ENCODE results near the gene LRRC23. TPM values are rescaled to one million over a fixed set of nuclear protein-coding genes. Genes with fewer than 3 reads are reported as not detected.
"Not testable (repeated sequence)": the region's sequence is repeated elsewhere in the genome, so short reads cannot be mapped to it uniquely, and the experiment has no call there.

Gene LRRC23
- total and polyA plus RNA-seq, 5 donors from 2014 or later: 2.2 to 6.6 (median 4.7) TPM

DNA sequence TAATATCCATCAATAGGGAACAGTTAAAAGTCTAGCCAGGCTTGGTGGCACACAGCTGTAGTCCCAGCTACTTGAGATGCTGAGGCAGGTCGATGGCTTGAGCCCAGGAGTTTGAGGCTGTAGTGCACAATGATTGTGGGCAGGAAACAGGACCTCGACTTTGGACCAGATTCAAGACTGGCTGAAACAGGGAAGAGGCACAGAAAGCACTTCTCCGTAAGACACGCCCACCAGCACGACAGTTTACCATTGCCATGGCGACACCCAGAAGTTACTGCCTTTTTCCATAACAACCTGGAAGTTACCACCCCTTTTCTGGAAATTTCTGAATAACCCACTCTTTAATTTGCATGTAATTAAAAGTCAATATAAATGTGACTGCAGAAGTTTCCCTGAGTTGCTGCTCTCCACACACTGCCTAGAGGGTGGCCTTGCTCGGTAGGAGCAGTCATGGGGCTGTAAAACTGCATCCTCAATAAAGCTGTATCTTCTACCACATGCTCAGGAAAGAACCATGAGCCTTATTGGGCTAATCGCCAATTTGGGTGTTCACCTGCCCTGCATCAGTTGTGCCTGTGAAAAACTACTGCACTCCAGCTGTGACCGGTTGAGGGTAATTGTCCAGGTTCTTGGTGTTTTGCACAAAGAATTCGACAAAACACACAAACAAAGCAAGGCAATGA is 4.6 kb upstream of the LRRC23 start:
- Mint-ChIP-seq H3K27me3 (no peaks in the 10 kb centered on the region), H3K4me1 (peaks cover 0 to 7% (median 3%) of the 10 kb centered on the region in 4 donors), H3K27ac (no peak overlapping the region), H3K4me3 (no peak overlapping the region), H3K36me3 (no peaks in the 10 kb centered on the region), H3K9me3 (no peaks in the 10 kb centered on the region)
- DNase-seq: no peak
- H3K27me3 ChIP-seq (ENCODE audit: control insufficient read depth, insufficient read depth, low read length): no peaks in the 10 kb centered on the region
- no peaks in the 10 kb centered on the region for H3K36me3 ChIP-seq (ENCODE audit: control insufficient read depth, insufficient read depth, low read length)
- no peaks in the 10 kb centered on the region for H3K9me3 ChIP-seq (ENCODE audit: control insufficient read depth in 2 of 2, low read length in 2 of 2)
- ATAC-seq (ENCODE audit: low read depth in 2 of 2): no peak
- H3K4me1 ChIP-seq (ENCODE audit: control insufficient read depth, insufficient read depth, low read length, poor library complexity, severe bottlenecking): peaks cover 6% of the 10 kb centered on the region
- H3K4me3 ChIP-seq (ENCODE audit: low read depth, low read length): no peak overlapping the region
- H3K27ac ChIP-seq (ENCODE audit: insufficient read depth, low read length, poor library complexity, severe bottlenecking): no peak overlapping the region

DNA sequence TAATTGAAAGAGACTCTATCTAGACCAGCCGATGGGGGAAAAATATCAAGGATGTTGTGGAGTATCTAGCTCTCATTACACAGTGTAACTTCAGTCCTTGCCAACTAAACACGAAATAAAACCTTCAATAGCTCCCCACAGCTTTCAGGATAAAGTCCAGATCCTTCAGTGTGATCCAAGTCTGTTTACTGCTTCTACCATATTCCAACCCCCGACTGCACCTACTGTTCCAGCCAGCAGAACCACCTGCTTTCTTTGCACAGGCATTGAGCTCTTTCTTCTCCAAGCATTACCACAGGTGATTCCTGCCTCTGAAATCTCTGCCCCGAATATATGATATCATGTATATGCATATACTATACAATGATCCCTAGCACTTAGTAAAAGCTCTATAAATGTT is 2.2 kb upstream of the LRRC23 start:
- H3K36me3 ChIP-seq (ENCODE audit: control insufficient read depth, insufficient read depth, low read length): no peaks in the 10 kb centered on the region
- H3K27me3 ChIP-seq (ENCODE audit: control insufficient read depth, insufficient read depth, low read length): no peaks in the 10 kb centered on the region
- DNase-seq (no peak), ATAC-seq (ENCODE audit: low read depth in 2 of 2) (no peak)
- H3K36me3 Mint-ChIP-seq: no peaks in the 10 kb centered on the region
- H3K9me3 ChIP-seq (ENCODE audit: control insufficient read depth in 2 of 2, low read length in 2 of 2): no peaks in the 10 kb centered on the region
- H3K27ac ChIP-seq (ENCODE audit: insufficient read depth, low read length, poor library complexity, severe bottlenecking): no peak overlapping the region
- no peaks in the 10 kb centered on the region for H3K27me3 Mint-ChIP-seq
- H3K4me3 Mint-ChIP-seq: peak overlapping the region in 1 of 4 donors; percentile 42
- H3K4me1 Mint-ChIP-seq: peaks cover 0 to 7% (median 3%) of the 10 kb centered on the region in 4 donors
- no peaks in the 10 kb centered on the region for H3K9me3 Mint-ChIP-seq
- no peak overlapping the region for H3K4me3 ChIP-seq (ENCODE audit: low read depth, low read length)
- no peak overlapping the region for H3K27ac Mint-ChIP-seq
- peaks cover 10% of the 10 kb centered on the region for H3K4me1 ChIP-seq (ENCODE audit: control insufficient read depth, insufficient read depth, low read length, poor library complexity, severe bottlenecking)

DNA sequence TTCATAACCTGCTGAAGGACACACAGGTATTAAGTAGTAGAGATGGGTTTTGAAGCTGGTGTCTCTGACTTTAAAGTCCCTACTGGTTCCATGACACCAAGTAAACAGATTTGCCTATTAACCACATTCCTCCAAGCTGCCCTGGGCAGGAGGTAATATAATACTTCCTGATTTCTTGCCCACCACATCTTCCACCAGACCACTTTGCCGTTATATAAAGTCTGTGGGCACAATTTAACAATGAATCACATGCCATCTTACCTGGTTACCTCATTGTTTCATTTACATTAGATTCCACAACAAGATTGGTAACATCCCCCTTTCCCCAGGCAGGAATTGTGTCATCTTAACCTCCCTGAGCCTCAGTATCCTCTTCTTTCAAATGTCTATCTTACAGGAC is 900 bp upstream of the LRRC23 start:
- no peaks in the 10 kb centered on the region for H3K9me3 Mint-ChIP-seq
- no peaks in the 10 kb centered on the region for H3K36me3 Mint-ChIP-seq
- peak overlapping the region in 1 of 4 donors; percentile 17 for H3K4me3 Mint-ChIP-seq
- Histone ChIP-seq H3K4me1 (ENCODE audit: control insufficient read depth, insufficient read depth, low read length, poor library complexity, severe bottlenecking) (peaks cover 10% of the 10 kb centered on the region), H3K36me3 (ENCODE audit: control insufficient read depth, insufficient read depth, low read length) (no peaks in the 10 kb centered on the region), H3K27me3 (ENCODE audit: control insufficient read depth, insufficient read depth, low read length) (no peaks in the 10 kb centered on the region), H3K9me3 (ENCODE audit: control insufficient read depth in 2 of 2, low read length in 2 of 2) (no peaks in the 10 kb centered on the region), H3K27ac (ENCODE audit: insufficient read depth, low read length, poor library complexity, severe bottlenecking) (no peak overlapping the region), H3K4me3 (ENCODE audit: low read depth, low read length) (no peak overlapping the region)
- peaks cover 0 to 7% (median 3%) of the 10 kb centered on the region in 4 donors for H3K4me1 Mint-ChIP-seq
- no peak for DNase-seq
- no peak overlapping the region for H3K27ac Mint-ChIP-seq
- ATAC-seq (ENCODE audit: low read depth in 2 of 2): no peak
- H3K27me3 Mint-ChIP-seq: no peaks in the 10 kb centered on the region

DNA sequence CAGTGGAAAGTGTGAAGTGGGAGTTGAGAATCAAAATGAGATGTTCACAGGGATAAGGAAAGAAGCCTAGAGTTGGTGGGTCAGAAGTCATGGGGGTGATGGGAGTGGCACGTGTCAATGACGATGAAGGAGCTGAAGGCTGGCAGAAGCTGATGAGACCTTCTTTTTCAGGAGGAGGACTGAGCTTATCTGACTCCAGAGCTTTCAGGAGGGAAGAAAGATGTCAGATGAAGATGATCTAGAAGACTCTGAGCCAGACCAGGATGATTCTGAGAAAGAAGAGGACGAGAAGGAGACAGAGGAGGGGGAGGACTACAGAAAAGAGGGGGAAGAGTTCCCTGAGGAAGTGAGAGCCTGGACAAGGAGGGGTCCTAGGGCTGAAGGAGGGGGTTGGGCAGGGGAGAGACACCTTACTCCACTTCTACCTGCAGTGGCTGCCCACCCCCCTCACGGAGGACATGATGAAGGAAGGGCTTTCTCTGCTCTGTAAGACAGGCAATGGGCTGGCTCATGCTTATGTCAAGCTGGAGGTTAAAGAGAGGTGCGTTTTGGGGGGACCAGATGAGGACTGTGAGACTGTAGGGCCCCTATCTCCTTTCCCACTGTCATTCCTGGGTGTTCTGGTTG is 905 bp downstream of the LRRC23 start:
- peak overlapping the region; percentile 81 for H3K4me3 ChIP-seq (ENCODE audit: low read depth, low read length)
- ATAC-seq (ENCODE audit: low read depth in 2 of 2) (no peak), DNase-seq (no peak)
- Mint-ChIP-seq H3K27me3 (no peaks in the 10 kb centered on the region), H3K4me1 (peaks cover 0 to 2% (median under 1%) of the 10 kb centered on the region in 4 donors), H3K4me3 (no peak overlapping the region), H3K27ac (no peak overlapping the region), H3K36me3 (no peaks in the 10 kb centered on the region), H3K9me3 (no peaks in the 10 kb centered on the region)
- H3K27ac ChIP-seq (ENCODE audit: insufficient read depth, low read length, poor library complexity, severe bottlenecking): peak overlapping the region; percentile 92
- H3K27me3 ChIP-seq (ENCODE audit: control insufficient read depth, insufficient read depth, low read length): no peaks in the 10 kb centered on the region
- H3K36me3 ChIP-seq (ENCODE audit: control insufficient read depth, insufficient read depth, low read length): no peaks in the 10 kb centered on the region
- H3K9me3 ChIP-seq (ENCODE audit: control insufficient read depth in 2 of 2, low read length in 2 of 2): no peaks in the 10 kb centered on the region
- H3K4me1 ChIP-seq (ENCODE audit: control insufficient read depth, insufficient read depth, low read length, poor library complexity, severe bottlenecking): peaks cover 10% of the 10 kb centered on the region

DNA sequence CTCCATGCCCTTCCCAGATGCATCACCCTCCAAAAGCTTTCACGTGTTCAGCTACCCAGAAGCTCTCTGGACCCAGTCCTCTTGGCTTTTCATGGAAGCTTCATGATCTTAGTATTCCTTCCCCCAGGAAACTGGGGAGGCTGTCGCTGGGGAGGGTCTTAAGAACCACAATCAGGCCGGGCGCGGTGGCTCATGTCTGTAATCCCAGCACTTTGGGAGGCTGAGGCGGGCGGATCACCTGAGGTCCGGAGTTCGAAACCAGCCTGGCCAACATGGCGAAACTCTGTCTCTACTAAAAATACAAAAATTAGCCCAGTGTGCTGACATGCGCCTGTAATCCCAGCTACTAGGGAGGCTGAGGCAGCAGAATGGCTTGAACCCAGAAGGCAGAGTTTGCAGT is 3.5 kb downstream of the LRRC23 start:
- H3K27ac Mint-ChIP-seq: not testable (repeated sequence)

DNA sequence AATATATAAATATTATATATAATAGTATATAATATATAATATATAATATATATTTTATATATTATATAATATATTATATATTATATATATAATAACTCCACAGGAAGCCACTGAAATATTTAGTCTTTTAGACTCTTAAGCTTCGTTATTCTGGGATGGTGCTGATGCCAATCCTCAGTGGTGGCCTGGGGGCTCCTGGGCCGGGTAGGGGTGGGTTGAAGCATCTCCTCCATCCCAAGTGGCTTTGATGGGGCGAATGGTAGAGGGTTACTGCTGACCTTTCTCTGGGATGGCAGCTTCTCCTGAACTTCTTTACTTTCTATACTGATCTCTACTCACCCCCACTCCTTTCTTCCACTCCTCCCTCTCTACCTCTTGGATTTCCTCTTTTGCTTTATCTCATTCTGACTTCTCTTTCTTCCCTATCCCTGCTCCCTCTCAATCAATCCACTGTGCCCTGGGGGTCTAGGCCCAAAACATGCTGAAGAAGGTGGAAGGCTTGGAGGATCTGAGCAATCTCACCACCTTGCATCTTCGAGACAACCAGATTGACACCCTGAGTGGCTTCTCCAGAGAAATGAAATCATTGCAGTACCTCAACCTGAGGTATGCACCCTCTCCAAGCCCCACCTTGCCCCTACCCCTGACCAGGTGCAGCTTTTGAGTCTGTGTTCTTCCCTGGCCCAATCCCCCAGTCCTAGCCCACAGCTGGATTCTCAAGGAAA is 5.0 kb downstream of the LRRC23 start:
- Histone ChIP-seq H3K9me3 (ENCODE audit: control insufficient read depth in 2 of 2, low read length in 2 of 2) (no peaks in the 10 kb centered on the region), H3K4me1 (ENCODE audit: control insufficient read depth, insufficient read depth, low read length, poor library complexity, severe bottlenecking) (peaks cover 20% of the 10 kb centered on the region), H3K27me3 (ENCODE audit: control insufficient read depth, insufficient read depth, low read length) (no peaks in the 10 kb centered on the region), H3K27ac (ENCODE audit: insufficient read depth, low read length, poor library complexity, severe bottlenecking) (no peak overlapping the region), H3K36me3 (ENCODE audit: control insufficient read depth, insufficient read depth, low read length) (no peaks in the 10 kb centered on the region), H3K4me3 (ENCODE audit: low read depth, low read length) (no peak overlapping the region)
- Mint-ChIP-seq H3K27ac (no peak overlapping the region), H3K4me3 (peak overlapping the region in 2 of 4 donors; percentile 62 to 63), H3K4me1 (peaks cover 0 to 15% (median 11%) of the 10 kb centered on the region in 4 donors), H3K27me3 (no peaks in the 10 kb centered on the region), H3K36me3 (no peaks in the 10 kb centered on the region), H3K9me3 (no peaks in the 10 kb centered on the region)
- ATAC-seq (ENCODE audit: low read depth in 2 of 2) (no peak), DNase-seq (no peak)

More for the DNA sequence above, 3.5 kb downstream of the LRRC23 start:
- ATAC-seq (ENCODE audit: low read depth in 2 of 2); H3K4me3 ChIP-seq (ENCODE audit: low read depth, low read length); H3K4me1 Mint-ChIP-seq; H3K36me3 Mint-ChIP-seq; H3K27me3 ChIP-seq (ENCODE audit: control insufficient read depth, insufficient read depth, low read length); H3K36me3 ChIP-seq (ENCODE audit: control insufficient read depth, insufficient read depth, low read length); DNase-seq; H3K9me3 ChIP-seq (ENCODE audit: control insufficient read depth in 2 of 2, low read length in 2 of 2); H3K27ac ChIP-seq (ENCODE audit: insufficient read depth, low read length, poor library complexity, severe bottlenecking); H3K9me3 Mint-ChIP-seq; H3K4me3 Mint-ChIP-seq; H3K27me3 Mint-ChIP-seq: not testable (repeated sequence)
- H3K4me1 ChIP-seq (ENCODE audit: control insufficient read depth, insufficient read depth, low read length, poor library complexity, severe bottlenecking): peaks cover 10% of the 10 kb centered on the region

DNA sequence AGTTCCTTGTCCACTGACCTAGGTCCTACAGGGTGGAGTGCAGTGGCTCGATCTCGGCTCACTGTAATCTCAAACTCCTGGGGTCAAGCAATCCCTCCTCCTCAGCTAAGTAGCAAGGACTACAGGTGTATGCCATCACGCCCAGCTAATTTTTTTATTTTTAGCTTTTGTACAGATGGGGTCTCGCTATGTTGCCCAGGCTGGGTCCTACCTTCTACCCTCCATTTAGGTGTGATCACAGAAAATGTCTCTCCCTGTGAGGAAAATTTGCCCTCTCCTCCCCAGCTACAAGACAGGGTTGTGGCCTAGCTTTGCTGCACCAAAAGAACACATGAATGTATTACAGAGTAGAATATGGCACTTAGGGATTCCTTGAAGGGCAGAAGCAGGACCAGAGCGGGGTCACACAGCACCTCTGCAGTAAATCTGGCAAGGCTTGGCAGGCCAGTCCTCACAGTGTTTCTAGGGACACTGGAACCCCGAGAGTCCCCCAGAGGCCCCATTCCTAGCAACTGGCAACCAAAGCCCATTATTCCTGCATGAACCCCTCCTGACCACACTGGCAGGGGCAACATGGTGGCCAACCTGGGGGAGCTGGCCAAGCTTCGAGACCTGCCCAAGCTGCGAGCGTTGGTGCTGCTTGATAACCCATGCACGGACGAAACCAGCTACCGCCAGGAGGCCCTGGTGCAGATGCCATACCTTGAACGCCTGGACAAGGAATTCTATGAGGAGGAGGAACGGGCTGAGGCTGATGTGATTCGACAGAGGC is 7.7 kb downstream of the LRRC23 start:
- H3K27me3 ChIP-seq (ENCODE audit: control insufficient read depth, insufficient read depth, low read length): no peaks in the 10 kb centered on the region
- no peaks in the 10 kb centered on the region for H3K9me3 ChIP-seq (ENCODE audit: control insufficient read depth in 2 of 2, low read length in 2 of 2)
- H3K4me1 Mint-ChIP-seq: peaks cover 0 to 40% (median 25%) of the 10 kb centered on the region in 4 donors
- H3K27ac ChIP-seq (ENCODE audit: insufficient read depth, low read length, poor library complexity, severe bottlenecking): no peak overlapping the region
- H3K4me1 ChIP-seq (ENCODE audit: control insufficient read depth, insufficient read depth, low read length, poor library complexity, severe bottlenecking): peaks cover 28% of the 10 kb centered on the region
- ATAC-seq (ENCODE audit: low read depth in 2 of 2) (no peak), DNase-seq (no peak)
- peak overlapping the region; percentile 38 to 89 (median 58) for H3K4me3 Mint-ChIP-seq
- H3K36me3 ChIP-seq (ENCODE audit: control insufficient read depth, insufficient read depth, low read length): peaks cover 11% of the 10 kb centered on the region
- no peak overlapping the region for H3K4me3 ChIP-seq (ENCODE audit: low read depth, low read length)
- H3K36me3 Mint-ChIP-seq: peaks cover 3% of the 10 kb centered on the region
- H3K27ac Mint-ChIP-seq: peak overlapping the region in 2 of 3 donors; percentile 91
- H3K27me3 Mint-ChIP-seq: no peaks in the 10 kb centered on the region
- H3K9me3 Mint-ChIP-seq: no peaks in the 10 kb centered on the region

All from CD4-positive, CD25-positive, alpha-beta regulatory T cell (primary cell).